ENCODE results near the gene GRIA1.

DNA sequence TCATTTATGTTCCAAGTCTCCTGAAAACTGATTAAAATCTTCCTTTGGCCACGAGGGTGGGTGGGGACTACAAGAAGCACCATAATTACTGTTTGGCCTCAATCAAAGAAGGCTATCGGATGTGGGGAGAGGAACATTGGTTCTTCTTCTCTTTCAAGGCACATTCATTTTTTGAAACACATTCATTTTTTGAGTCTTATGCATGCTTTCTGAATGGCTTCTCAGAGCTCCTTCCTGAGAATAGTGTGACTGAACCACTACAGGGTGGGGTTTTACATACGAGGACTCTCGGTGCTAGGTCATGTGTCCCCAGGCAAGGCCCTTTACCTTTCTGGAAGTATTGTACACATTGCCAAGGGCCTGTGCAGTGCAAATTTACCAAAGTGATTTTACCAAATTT lies 7.0 kb upstream of the GRIA1 start:
- TF ChIP-seq CTCF (IDR thresholded peaks at IDR 0.05) (no peak), POLR2AphosphoS5 (IDR thresholded peaks at IDR 0.05; ENCODE audit: low read depth, low read length) (no peak)
